Measurements from ENCODE around the gene ARMC7. TPM values are rescaled to one million over a fixed set of nuclear protein-coding genes. Genes with fewer than 3 reads are reported as not detected.

Gene ARMC7
- total and polyA plus RNA-seq, 2 of the 13 experiments (the other 11 are each of a cell fraction or from before 2014, with no cell fraction given): 3.9 to 4.2 TPM

DNA sequence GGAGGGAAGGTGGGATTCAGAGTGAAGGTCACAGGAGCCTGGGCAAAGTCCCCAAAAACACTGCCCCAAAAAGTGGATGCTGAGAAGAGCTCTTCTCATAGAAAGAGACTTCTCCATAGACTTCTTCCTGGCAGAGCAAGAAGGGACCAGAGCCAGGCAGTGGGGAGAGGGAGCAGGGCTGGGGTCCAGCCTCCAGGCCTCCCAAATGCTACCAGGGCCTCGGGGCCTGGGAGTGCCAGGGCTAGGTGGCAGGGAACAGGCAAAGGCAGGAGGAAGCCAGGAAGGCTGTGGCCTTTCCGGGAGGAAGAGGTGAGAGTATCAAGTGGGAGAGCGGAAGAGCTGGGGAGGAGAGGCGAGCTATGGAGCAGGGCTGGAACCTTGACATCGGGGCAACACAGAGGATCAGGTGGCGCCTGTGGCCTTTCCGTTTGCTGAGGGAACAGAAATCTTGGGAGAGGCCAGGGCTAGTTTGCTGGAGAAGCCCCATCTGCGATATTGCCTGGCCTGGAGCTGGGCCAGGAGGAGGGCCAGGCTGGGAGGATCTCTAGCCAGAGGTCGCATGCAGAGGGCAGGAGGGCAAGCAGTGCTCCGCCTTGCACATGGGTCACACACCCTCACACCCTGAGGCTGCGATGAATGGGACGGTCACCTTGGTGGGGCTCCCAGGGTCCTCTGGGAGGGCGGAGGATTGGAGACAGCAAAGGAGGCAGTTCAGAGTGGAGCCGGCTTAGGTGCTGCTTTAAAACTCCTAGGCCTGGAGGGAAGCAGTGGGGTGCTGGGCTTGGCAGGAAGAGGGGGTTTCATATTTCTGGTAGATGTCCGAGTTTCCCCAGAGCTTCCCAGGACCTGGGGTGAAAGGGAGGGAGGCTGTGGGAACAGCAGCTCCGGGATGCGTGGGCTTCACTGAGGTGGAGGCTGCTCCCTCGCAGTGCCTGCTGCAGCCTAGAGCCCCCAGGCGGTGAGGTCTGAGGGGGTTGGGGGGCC lies 18.6 kb upstream of the ARMC7 start (continued):
- TF ChIP-seq, protein P1, sequence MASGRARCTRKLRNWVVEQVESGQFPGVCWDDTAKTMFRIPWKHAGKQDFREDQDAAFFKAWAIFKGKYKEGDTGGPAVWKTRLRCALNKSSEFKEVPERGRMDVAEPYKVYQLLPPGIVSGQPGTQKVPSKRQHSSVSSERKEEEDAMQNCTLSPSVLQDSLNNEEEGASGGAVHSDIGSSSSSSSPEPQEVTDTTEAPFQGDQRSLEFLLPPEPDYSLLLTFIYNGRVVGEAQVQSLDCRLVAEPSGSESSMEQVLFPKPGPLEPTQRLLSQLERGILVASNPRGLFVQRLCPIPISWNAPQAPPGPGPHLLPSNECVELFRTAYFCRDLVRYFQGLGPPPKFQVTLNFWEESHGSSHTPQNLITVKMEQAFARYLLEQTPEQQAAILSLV (CRISPR knock-in tag; IDR thresholded peaks at IDR 0.05; ENCODE audit: borderline replicate concordance): 0 out of 2 replicates have a peak, but pooled peaks have one; percentile 4
- TF ChIP-seq FOXK1 (CRISPR knock-in tag; IDR thresholded peaks at IDR 0.05; ENCODE audit: borderline replicate concordance, low read depth): no peak
- no peak for TF ChIP-seq ZNF615 (CRISPR knock-in tag; IDR thresholded peaks at IDR 0.05; ENCODE audit: borderline replicate concordance)
- peak; percentile 48; the same call in 1 of the 2 replicates for TF ChIP-seq ZNF543 (CRISPR knock-in tag; IDR thresholded peaks at IDR 0.05)
- peak; percentile 91; the same call in 1 of the 2 replicates for TF ChIP-seq ZNF572 (CRISPR knock-in tag; IDR thresholded peaks at IDR 0.05)
- TF ChIP-seq ZFP36 (IDR thresholded peaks at IDR 0.05; ENCODE audit: borderline replicate concordance, low read depth, low read length, partially characterized antibody): no peak
- peak; percentile 97 for TF ChIP-seq NR2F6 (IDR thresholded peaks at IDR 0.05)
- TF ChIP-seq NR2F6 (CRISPR knock-in tag; IDR thresholded peaks at IDR 0.05): peak; percentile 99
- TF ChIP-seq, protein P2, sequence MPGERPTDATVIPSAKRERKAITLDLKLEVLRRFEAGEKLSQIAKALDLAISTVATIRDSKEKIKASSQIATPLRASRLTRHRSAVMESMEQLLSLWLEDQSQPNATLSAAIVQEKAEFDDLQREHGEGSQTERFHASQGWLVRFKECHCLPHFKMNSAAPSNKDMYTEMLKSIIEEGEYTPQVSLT (CRISPR knock-in tag; IDR thresholded peaks at IDR 0.05; ENCODE audit: borderline replicate concordance, low read depth): no peak
- 0 out of 2 replicates have a peak, but pooled peaks have one; percentile 13 for TF ChIP-seq ZKSCAN8 (CRISPR knock-in tag; IDR thresholded peaks at IDR 0.05; ENCODE audit: borderline replicate concordance)
- no peak for TF ChIP-seq ZNF367 (CRISPR knock-in tag; IDR thresholded peaks at IDR 0.05; ENCODE audit: borderline replicate concordance)
- peak; percentile 64; the same call in 1 of the 2 replicates for TF ChIP-seq ZNF205 (CRISPR knock-in tag; IDR thresholded peaks at IDR 0.05)
- TF ChIP-seq, protein P3, sequence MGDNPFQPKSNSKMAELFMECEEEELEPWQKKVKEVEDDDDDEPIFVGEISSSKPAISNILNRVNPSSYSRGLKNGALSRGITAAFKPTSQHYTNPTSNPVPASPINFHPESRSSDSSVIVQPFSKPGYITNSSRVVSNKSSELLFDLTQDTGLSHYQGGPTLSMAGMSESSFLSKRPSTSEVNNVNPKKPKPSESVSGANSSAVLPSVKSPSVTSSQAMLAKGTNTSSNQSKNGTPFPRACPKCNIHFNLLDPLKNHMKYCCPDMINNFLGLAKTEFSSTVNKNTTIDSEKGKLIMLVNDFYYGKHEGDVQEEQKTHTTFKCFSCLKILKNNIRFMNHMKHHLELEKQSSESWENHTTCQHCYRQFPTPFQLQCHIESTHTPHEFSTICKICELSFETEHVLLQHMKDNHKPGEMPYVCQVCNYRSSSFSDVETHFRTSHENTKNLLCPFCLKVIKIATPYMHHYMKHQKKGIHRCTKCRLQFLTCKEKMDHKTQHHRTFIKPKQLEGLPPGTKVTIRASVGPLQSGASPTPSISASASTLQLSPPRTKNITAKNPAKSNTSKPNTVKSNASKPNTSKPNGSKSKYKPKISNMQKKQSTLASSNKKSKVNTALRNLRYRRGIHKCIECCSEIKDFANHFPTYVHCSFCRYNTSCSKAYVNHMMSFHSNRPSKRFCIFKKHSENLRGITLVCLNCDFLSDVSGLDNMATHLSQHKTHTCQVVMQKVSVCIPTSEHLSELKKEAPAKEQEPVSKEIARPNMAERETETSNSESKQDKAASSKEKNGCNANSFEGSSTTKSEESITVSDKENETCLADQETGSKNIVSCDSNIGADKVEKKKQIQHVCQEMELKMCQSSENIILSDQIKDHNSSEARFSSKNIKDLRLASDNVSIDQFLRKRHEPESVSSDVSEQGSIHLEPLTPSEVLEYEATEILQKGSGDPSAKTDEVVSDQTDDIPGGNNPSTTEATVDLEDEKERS (CRISPR knock-in tag; IDR thresholded peaks at IDR 0.05): peak; percentile 30; the same call in 1 of the 2 replicates
- TF ChIP-seq GFI1 (CRISPR knock-in tag; IDR thresholded peaks at IDR 0.05; ENCODE audit: borderline replicate concordance): peak; percentile 95
- no peak for TF ChIP-seq ISX (CRISPR knock-in tag; conservative IDR thresholded peaks at IDR 0.05)
- no peak for TF ChIP-seq ZNF878 (CRISPR knock-in tag; IDR thresholded peaks at IDR 0.05)
- TF ChIP-seq GZF1 (CRISPR knock-in tag; IDR thresholded peaks at IDR 0.05): no peak; the same call in 1 of the 2 replicates
- TF ChIP-seq ZNF263 (CRISPR knock-in tag; IDR thresholded peaks at IDR 0.05): peak; percentile 97
- TF ChIP-seq ZFP36L1 (CRISPR knock-in tag; IDR thresholded peaks at IDR 0.05): no peak
- no peak for TF ChIP-seq ZNF703 (CRISPR knock-in tag; IDR thresholded peaks at IDR 0.05; ENCODE audit: borderline replicate concordance)
- TF ChIP-seq, protein P4, sequence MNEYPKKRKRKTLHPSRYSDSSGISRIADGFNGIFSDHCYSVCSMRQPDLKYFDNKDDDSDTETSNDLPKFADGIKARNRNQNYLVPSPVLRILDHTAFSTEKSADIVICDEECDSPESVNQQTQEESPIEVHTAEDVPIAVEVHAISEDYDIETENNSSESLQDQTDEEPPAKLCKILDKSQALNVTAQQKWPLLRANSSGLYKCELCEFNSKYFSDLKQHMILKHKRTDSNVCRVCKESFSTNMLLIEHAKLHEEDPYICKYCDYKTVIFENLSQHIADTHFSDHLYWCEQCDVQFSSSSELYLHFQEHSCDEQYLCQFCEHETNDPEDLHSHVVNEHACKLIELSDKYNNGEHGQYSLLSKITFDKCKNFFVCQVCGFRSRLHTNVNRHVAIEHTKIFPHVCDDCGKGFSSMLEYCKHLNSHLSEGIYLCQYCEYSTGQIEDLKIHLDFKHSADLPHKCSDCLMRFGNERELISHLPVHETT (CRISPR knock-in tag; conservative IDR thresholded peaks at IDR 0.05): no peak; the same call in 1 of the 2 replicates
- peak; percentile 74 for TF ChIP-seq HIVEP1 (CRISPR knock-in tag; IDR thresholded peaks at IDR 0.05)
- TF ChIP-seq TRIM24 (CRISPR knock-in tag; IDR thresholded peaks at IDR 0.05): no peak
- TF ChIP-seq ZNF746 (CRISPR knock-in tag; IDR thresholded peaks at IDR 0.05): peak; percentile 95
